HEK293T (cell line): ENCODE measurements around the gene NDFIP1.

Source experiments
- CTCF ChIA-PET: fragments of 350-600 bp; formaldehyde crosslinking; extraction: SDS; loops from one replicate; lab custom pipeline; 2021; ENCODE audit warnings: antibody characterized with exemption, inconsistent platforms; lab: Yijun Ruan, JAX
- POLR2A ChIA-PET: fragments of 350-600 bp; formaldehyde crosslinking; extraction: SDS; loops from one replicate; lab custom pipeline; 2020; ENCODE audit warnings: antibody characterized with exemption, inconsistent platforms; lab: Yijun Ruan, JAX
- DNase-seq: peaks from one replicate; pipeline ENCODE4 v3.0.0; 2012; ENCODE audit warnings: mixed read lengths; ENCODE audit errors: extremely low spot score
- ARNT ChIP-seq: fragments of 450-650 bp; IDR thresholded peaks from 2 replicates; pipeline ENCODE4 v1.6.1; 2017; ENCODE audit warnings: mild to moderate bottlenecking
- BHLHE40 ChIP-seq: fragments of 450-650 bp; IDR thresholded peaks from 2 replicates; pipeline ENCODE4 v1.6.1; 2016; ENCODE audit warnings: mild to moderate bottlenecking, moderate library complexity, borderline replicate concordance
- CTBP1 ChIP-seq: fragments of 450-650 bp; IDR thresholded peaks from 2 replicates; pipeline ENCODE4 v1.6.1; 2016; ENCODE audit warnings: borderline replicate concordance
- ELF4 ChIP-seq: fragments of 450-650 bp; IDR thresholded peaks from 2 replicates; pipeline ENCODE4 v1.6.1; 2017; ENCODE audit warnings: antibody characterized with exemption
- FOXA1 ChIP-seq: fragments of 450-650 bp; IDR thresholded peaks from 2 replicates; pipeline ENCODE4 v1.6.1; 2016; ENCODE audit warnings: mild to moderate bottlenecking
- FOXK2 ChIP-seq: fragments of 450-650 bp; IDR thresholded peaks from 2 replicates; pipeline ENCODE4 v1.6.1; 2016; ENCODE audit warnings: mild to moderate bottlenecking
- FOXM1 ChIP-seq: fragments of 450-650 bp; IDR thresholded peaks from 2 replicates; pipeline ENCODE4 v1.6.1; 2017; ENCODE audit warnings: mild to moderate bottlenecking, borderline replicate concordance
- HDGF ChIP-seq: fragments of 450-650 bp; IDR thresholded peaks from 2 replicates; pipeline ENCODE4 v1.6.1; 2017; ENCODE audit warnings: antibody characterized with exemption, borderline replicate concordance
- L3MBTL2 ChIP-seq: fragments of 450-650 bp; conservative IDR thresholded peaks from 2 replicates; pipeline ENCODE4 v1.6.1; 2016; ENCODE audit warnings: mild to moderate bottlenecking
- LEF1 ChIP-seq: fragments of 450-650 bp; IDR thresholded peaks from 2 replicates; pipeline ENCODE4 v1.6.1; 2017; ENCODE audit warnings: mild to moderate bottlenecking, borderline replicate concordance
- NFRKB ChIP-seq: fragments of 450-650 bp; IDR thresholded peaks from 2 replicates; pipeline ENCODE4 v1.6.1; 2016; ENCODE audit warnings: mild to moderate bottlenecking, moderate library complexity
- PKNOX1 ChIP-seq: fragments of 450-650 bp; IDR thresholded peaks from 2 replicates; pipeline ENCODE4 v1.6.1; 2016
- SP1 ChIP-seq: fragments of 450-650 bp; IDR thresholded peaks from 2 replicates; pipeline ENCODE4 v1.6.1; 2017
- SUZ12 ChIP-seq: fragments of 450-650 bp; IDR thresholded peaks from 2 replicates; pipeline ENCODE4 v1.6.1; 2016; ENCODE audit warnings: mild to moderate bottlenecking
- TARDBP ChIP-seq: fragments of 450-650 bp; IDR thresholded peaks from 2 replicates; pipeline ENCODE4 v1.6.1; 2016
- ZNF384 ChIP-seq: fragments of 450-650 bp; IDR thresholded peaks from 2 replicates; pipeline ENCODE4 v1.6.1; 2016

NDFIP1 gene

DNA sequence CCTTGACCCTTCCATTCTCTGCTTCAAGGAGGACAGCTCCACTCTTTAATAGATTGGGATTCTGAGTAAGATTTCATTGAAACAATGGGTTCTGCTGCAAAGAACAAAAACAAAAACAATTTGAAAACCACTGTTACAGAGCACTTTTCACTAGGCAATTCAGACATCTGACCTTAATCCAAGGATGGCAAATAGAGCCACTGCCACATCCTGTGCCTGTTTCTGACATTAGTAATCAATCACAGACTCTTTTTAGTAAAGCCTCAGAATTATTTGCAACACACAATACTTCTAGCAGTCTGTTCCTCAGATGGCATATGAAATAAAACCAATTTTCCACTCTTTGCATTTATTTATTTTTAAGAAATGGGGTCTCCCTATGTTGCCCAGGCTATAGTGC lies 37.8 kb upstream of the NDFIP1 start:
- ChIA-PET POLR2A (interaction anchor here (1.1 kb wide), 1 partner anchor 46 kb away, joined by 3 read pairs; no protein-coding TSS in a partner anchor), CTCF (interaction anchor here (1.5 kb wide), 1 partner anchor 59 kb away, joined by 5 read pairs; no protein-coding TSS in a partner anchor)
- DNase-seq = no peak
- TF ChIP-seq PKNOX1 = no peak
- TF ChIP-seq LEF1 = no peak
- TF ChIP-seq ZNF384 = no peak
- TF ChIP-seq SUZ12 = no peak

DNA sequence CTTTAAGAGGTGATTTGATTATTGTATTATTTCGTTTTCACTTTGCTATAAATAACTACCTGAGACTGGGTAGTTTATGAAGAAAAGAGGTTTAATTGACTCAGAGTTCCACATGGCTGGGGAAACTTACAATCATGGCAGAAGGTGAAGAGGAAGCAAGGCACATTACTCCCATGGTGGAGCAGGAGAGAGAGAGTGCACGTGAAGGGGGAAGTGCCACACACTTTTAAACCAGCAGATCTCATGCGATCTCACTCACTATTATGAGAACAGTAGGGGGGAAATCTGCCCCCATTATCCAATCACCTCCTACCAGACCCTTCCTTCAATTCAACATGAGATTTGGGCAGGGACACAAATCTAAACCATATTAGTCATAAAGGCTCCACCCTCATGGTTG lies 36.1 kb upstream of the NDFIP1 start:
- ChIA-PET POLR2A (no interaction called here), CTCF (interaction anchor here (0.6 kb wide), 1 partner anchor 23 kb away, joined by 3 read pairs; no protein-coding TSS in a partner anchor)
- DNase-seq = no peak
- TF ChIP-seq NFRKB (no peak), HDGF (no peak), ZNF384 (no peak)

- CTCF ChIA-PET = interaction anchor here (0.6 kb wide), 1 partner anchor 22 kb away, joined by 3 read pairs; no protein-coding TSS in a partner anchor
- no peak for DNase-seq
Observed at GRCh38 chr5:142073362-142073988, 35.1 kb upstream of the NDFIP1 start.

GRCh38 chr5:142074006-142074405 lies 34.6 kb upstream of the NDFIP1 start:
- POLR2A ChIA-PET = no interaction called here
- CTCF ChIA-PET = interaction anchor here (0.7 kb wide), 1 partner anchor 12 kb away, joined by 4 read pairs; no protein-coding TSS in a partner anchor

More at GRCh38 chr5:142073362-142073988, 35.1 kb upstream of the NDFIP1 start:
- TF ChIP-seq CTBP1 = no peak
- TF ChIP-seq L3MBTL2 = no peak
- no peak for TF ChIP-seq BHLHE40
- TF ChIP-seq FOXA1 = no peak
- TF ChIP-seq FOXK2 = no peak
- TF ChIP-seq NFRKB = no peak
- TF ChIP-seq SUZ12 = no peak
- TF ChIP-seq HDGF = no peak
- TF ChIP-seq ARNT = no peak
- TF ChIP-seq TARDBP = no peak
- no peak for TF ChIP-seq PKNOX1
- TF ChIP-seq SP1 = no peak
- TF ChIP-seq ELF4 = no peak
- no peak for TF ChIP-seq ZNF384
- TF ChIP-seq LEF1 = no peak
- TF ChIP-seq FOXM1 = no peak
- POLR2A ChIA-PET = no interaction called here

DNA sequence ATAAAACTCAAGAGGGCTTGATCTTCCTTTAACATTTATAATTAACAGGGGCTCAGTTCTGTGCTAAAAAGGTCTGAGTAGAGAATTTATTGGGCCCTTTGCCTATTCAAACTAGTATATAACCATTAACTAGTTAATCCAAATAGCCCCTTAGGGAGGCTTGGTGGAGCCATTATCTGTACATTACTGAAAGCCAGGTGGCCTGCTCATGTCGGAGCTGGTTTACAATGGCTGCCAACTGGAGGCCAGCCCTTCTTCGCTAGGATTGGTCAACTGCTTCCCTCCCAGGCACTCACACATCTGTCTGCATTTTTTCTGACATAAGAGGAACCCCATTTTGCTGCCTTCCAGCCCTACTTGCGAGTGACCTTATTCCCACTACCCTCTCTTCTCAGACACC lies 30.4 kb upstream of the NDFIP1 start:
- TF ChIP-seq ELF4 (no peak), TARDBP (no peak), CTBP1 (no peak), BHLHE40 (no peak), L3MBTL2 (no peak), SP1 (no peak), ZNF384 (no peak), NFRKB (no peak), FOXM1 (no peak), FOXK2 (no peak)
- ChIA-PET CTCF (no interaction called here), POLR2A (interaction anchor here (0.9 to 1.5 kb wide), 2 partner anchors 9 to 66 kb away, joined by 4 read pairs; partner anchors contain the start of gene GNPDA1)
- DNase-seq = no peak

More at GRCh38 chr5:142074006-142074405, 34.6 kb upstream of the NDFIP1 start:
- TF ChIP-seq ZNF384 = no peak
- no peak for TF ChIP-seq TARDBP
- TF ChIP-seq ELF4 = no peak
- no peak for DNase-seq

DNA sequence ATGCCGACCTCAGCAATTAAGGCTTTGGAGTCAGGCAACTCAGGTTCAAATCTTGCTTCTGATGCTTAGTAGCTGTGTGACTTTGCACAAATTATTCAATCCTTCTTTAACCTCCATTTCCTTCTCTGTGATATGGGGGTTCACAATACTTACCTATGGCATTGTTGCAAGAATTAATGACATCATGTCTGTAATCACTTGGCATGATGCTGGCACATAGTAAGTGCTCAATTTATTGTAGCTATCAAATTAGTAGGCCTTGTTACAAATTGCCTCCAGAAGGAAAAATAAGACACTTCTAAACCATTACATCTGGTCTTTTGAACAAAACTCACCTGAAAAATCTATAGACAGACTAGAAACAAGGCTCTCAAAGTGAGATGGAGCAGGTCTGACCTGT lies 29.9 kb upstream of the NDFIP1 start:
- POLR2A ChIA-PET = interaction anchor here (0.8 to 1.5 kb wide), 3 partner anchors 8 to 66 kb away, joined by 3 to 4 read pairs (median 4); partner anchors contain the start of gene GNPDA1
- CTCF ChIA-PET = no interaction called here
- DNase-seq = no peak
- TF ChIP-seq L3MBTL2 (no peak), BHLHE40 (no peak), FOXA1 (no peak), FOXM1 (no peak), SUZ12 (no peak), ELF4 (no peak), CTBP1 (no peak), TARDBP (no peak), PKNOX1 (no peak), SP1 (no peak), FOXK2 (no peak), ARNT (no peak), ZNF384 (no peak), LEF1 (no peak), NFRKB (no peak), HDGF (no peak)

GRCh38 chr5:142079306-142079721 lies 29.3 kb upstream of the NDFIP1 start:
- ChIA-PET POLR2A (interaction anchor here (0.8 kb wide), 1 partner anchor 30 kb away, joined by 3 read pairs; no protein-coding TSS in a partner anchor), CTCF (no interaction called here)
- no peak for DNase-seq
- no peak for TF ChIP-seq PKNOX1
- no peak for TF ChIP-seq BHLHE40
- no peak for TF ChIP-seq ARNT
- TF ChIP-seq CTBP1 = no peak
- TF ChIP-seq ZNF384 = no peak
- TF ChIP-seq FOXA1 = no peak
- TF ChIP-seq L3MBTL2 = no peak
- no peak for TF ChIP-seq LEF1
- TF ChIP-seq NFRKB = no peak
- TF ChIP-seq SUZ12 = no peak
- TF ChIP-seq HDGF = no peak
- no peak for TF ChIP-seq SP1
- TF ChIP-seq FOXK2 = no peak
